ACC112 (cell line): ENCODE results near the gene CMTM8.

Source experiments
- H2AFZ ChIP-seq: fragments of 200-600 bp; sonication (generic); one replicate; pipeline ENCODE4 v1.6.0; 2017; ENCODE audit warnings: antibody characterized with exemption, low read length; ENCODE audit not compliant: unreplicated experiment
- H3K27ac ChIP-seq: fragments of 200-600 bp; sonication (generic); 2 replicates; pipeline ENCODE4 v1.5.1; 2014; ENCODE audit warnings: low read depth, mild to moderate bottlenecking, antibody characterized with exemption, low read length, moderate library complexity
- H3K27me3 ChIP-seq: fragments of 200-600 bp; sonication (generic); 2 replicates; pipeline ENCODE4 v1.6.1; 2014; ENCODE audit warnings: mild to moderate bottlenecking, antibody characterized with exemption, low read length, moderate library complexity, mixed read lengths; ENCODE audit not compliant: insufficient read depth
- H3K36me3 ChIP-seq: fragments of 200-600 bp; sonication (generic); 2 replicates; pipeline ENCODE4 v1.6.1; 2016; ENCODE audit warnings: mild to moderate bottlenecking, antibody characterized with exemption, low read length, moderate library complexity, mixed read lengths; ENCODE audit not compliant: insufficient read depth
- H3K4me1 ChIP-seq: fragments of 200-600 bp; sonication (generic); one replicate; pipeline ENCODE4 v1.6.1; 2016; ENCODE audit warnings: low read length, mixed read lengths; ENCODE audit not compliant: insufficient read depth, unreplicated experiment, control insufficient read depth
- H3K4me3 ChIP-seq: fragments of 200-600 bp; sonication (generic); 2 replicates; pipeline ENCODE4 v1.5.1; 2014; ENCODE audit warnings: mild to moderate bottlenecking, low read depth, low read length
- H3K79me2 ChIP-seq: fragments of 200-600 bp; sonication (generic); one replicate; pipeline ENCODE4 v1.6.0; 2016; ENCODE audit warnings: low read length; ENCODE audit not compliant: control insufficient read depth, unreplicated experiment, insufficient read depth

CMTM8 gene

DNA sequence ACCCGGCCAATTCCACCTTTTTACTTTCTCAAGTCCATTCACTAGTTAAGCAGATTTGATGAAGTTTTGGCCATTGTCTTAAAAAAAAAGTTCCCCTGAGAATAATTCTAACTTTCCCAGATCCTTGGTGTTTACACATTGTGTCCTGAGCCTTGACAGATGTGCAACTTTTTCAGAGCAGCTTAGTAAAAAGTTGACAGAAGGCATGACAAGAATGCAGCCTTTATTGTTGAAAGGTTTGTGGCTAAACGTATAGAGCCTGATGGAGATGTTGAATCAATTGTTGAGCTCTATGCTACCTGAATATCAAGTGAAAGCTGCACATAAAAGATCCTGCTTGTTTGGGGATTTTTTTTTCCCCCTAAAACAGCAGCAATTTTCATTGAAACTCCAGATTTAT lies 77.8 kb downstream of the CMTM8 start:
- Histone ChIP-seq H3K4me1 (peaks cover 12% of the 10 kb centered on the region), H3K4me3 (no peak overlapping the region), H3K27ac (no peak overlapping the region), H2AFZ (no peak overlapping the region), H3K36me3 (no peaks in the 10 kb centered on the region), H3K79me2 (no peaks in the 10 kb centered on the region), H3K27me3 (no peaks in the 10 kb centered on the region)

DNA sequence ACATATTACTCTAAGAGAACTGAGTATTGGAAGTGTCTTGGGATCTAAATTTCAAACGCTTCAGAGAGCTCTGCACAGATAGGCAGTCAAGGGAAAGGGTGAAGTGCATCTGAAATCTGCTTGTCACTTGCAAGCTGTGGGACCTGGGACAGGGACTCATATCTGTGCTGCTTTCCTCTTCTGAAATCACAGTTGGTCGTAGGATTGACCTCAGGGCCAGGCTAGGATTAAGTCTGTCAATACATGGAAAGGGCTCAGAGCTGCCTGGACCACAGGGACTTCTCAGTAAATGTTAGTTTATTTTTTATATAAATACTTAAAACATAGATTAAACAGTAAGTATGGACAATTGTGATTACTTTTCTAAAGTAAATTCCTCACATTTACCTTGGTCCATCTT lies 78.5 kb downstream of the CMTM8 start:
- no peaks in the 10 kb centered on the region for H3K36me3 ChIP-seq
- no peak overlapping the region for H3K27ac ChIP-seq
- no peak overlapping the region for H2AFZ ChIP-seq
- no peaks in the 10 kb centered on the region for H3K27me3 ChIP-seq
- peaks cover 12% of the 10 kb centered on the region for H3K4me1 ChIP-seq
- no peak overlapping the region for H3K4me3 ChIP-seq
- H3K79me2 ChIP-seq = no peaks in the 10 kb centered on the region

DNA sequence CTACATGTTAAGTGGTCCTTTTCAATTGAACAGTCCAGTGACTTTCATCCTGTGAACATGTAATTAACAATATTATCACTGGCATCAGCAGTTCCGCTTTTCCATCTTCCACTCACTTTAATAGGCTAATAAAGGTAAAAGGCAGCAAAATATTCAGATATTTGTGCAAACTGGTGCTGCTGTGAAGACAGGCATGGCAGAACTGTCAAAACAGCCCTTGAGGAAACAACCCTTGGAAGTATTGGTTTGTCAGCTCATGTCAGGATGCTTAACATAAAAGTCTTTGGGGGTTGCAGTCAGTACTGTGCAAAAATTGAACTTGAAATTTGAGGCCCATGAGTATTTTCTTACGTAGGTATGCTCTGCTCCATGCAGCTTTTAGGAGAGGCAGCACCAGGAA lies 81.1 kb downstream of the CMTM8 start:
- no peaks in the 10 kb centered on the region for H3K27me3 ChIP-seq
- H3K79me2 ChIP-seq = no peaks in the 10 kb centered on the region
- no peak overlapping the region for H2AFZ ChIP-seq
- H3K27ac ChIP-seq = no peak overlapping the region
- H3K4me3 ChIP-seq = no peak overlapping the region
- no peaks in the 10 kb centered on the region for H3K36me3 ChIP-seq
- no peaks in the 10 kb centered on the region for H3K4me1 ChIP-seq

DNA sequence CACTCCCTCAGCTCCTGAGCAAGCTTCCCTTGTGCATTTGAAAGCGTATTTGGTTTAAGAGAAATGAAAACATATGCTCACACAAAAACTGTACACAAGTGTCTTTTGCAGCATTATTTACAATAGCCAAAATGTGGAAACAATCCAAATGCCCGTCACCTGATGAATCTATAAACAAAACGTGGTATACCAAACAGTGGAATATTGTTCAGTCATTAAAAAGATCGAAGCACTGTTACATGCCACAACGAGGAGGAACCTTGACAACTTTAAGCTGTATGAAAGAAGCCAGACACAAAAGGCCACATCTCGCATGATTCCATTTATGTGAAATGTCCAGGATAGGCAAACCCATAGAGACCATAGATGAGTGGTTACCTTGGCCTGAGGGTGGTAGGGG lies 81.6 kb downstream of the CMTM8 start:
- no peaks in the 10 kb centered on the region for H3K79me2 ChIP-seq
- H3K27ac ChIP-seq = no peak overlapping the region
- H3K27me3 ChIP-seq = no peaks in the 10 kb centered on the region
- H3K4me3 ChIP-seq = no peak overlapping the region
- H3K36me3 ChIP-seq = no peaks in the 10 kb centered on the region
- no peak overlapping the region for H2AFZ ChIP-seq
- H3K4me1 ChIP-seq = no peaks in the 10 kb centered on the region

DNA sequence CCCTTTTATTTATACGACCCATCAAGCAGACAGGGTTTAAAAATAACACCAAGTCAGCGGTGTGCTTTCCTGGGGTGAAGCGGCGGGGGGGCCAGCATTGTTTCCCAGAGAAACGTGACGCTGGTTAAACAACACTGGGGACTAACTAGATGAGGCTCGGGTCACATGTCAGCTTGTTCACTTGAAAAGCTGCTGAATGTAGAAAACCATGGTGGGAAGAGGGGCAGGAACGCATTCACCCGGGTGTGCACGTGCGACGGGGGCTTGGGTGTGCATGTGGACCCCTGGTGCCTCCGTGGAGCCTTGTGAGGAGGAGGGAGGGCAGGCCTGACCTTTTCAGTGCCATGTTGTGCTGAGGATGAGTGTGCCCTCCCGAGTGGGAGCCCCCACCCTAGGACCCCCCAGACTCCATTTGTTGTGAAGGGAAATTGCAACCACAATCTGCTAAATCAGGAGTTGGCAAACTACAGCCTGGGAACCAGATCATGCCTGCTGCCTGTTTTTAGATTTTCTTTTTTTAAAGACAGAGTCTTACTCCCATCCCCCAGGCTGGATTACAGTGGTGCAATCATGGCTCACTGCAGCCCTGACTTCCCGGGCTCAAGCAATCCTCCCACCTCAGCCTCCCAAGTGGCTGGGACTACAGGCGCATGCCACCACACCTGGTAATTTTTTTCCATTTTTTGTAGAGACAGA lies 82.8 kb downstream of the CMTM8 start:
- no peaks in the 10 kb centered on the region for H3K79me2 ChIP-seq
- no peak overlapping the region for H2AFZ ChIP-seq
- H3K4me3 ChIP-seq = no peak overlapping the region
- H3K27me3 ChIP-seq = no peaks in the 10 kb centered on the region
- no peak overlapping the region for H3K27ac ChIP-seq
- no peaks in the 10 kb centered on the region for H3K4me1 ChIP-seq
- no peaks in the 10 kb centered on the region for H3K36me3 ChIP-seq

DNA sequence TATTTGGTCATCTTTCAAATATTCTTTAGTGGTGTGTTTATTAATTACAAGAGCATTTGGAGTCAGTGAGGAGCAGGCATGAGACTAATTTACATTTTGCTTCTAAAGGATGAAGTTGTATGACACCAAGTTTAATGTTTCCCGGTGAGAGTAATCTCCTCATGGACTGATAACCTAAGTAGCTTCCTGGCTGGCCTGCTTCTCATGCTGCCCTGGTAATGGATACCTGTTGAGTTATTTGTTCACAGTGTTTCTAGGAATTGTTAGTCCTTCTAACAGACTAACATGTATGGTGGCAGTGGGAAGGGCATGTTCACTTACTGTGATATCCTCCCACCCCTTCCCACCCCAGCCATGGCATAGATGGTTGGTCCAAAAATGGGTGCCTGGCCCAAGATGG lies 83.8 kb downstream of the CMTM8 start:
- H3K4me3 ChIP-seq = no peak overlapping the region
- H3K27me3 ChIP-seq = no peaks in the 10 kb centered on the region
- no peak overlapping the region for H2AFZ ChIP-seq
- no peaks in the 10 kb centered on the region for H3K4me1 ChIP-seq
- no peaks in the 10 kb centered on the region for H3K36me3 ChIP-seq
- no peaks in the 10 kb centered on the region for H3K79me2 ChIP-seq
- H3K27ac ChIP-seq = no peak overlapping the region

DNA sequence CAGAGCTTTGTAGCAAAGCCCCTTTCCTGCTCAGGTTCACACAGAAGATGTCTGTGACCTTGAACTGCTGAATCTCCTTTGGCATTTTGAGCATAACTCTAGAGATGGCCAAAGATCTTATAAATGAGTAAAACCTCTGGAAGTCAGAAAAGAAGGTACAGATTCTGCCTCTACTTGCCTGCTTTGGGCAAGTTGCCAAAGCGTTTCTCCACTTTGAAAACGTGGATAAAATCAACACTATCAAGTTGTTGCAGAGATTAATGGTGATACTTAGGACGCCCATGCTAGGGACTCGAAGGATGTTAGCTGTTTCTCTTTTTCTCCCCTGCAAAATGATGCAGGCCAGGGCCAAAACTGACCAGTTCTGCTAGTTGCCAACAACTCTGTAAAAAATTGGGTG lies 85.1 kb downstream of the CMTM8 start:
- no peak overlapping the region for H2AFZ ChIP-seq
- no peaks in the 10 kb centered on the region for H3K79me2 ChIP-seq
- H3K4me1 ChIP-seq = no peaks in the 10 kb centered on the region
- H3K4me3 ChIP-seq = no peak overlapping the region
- no peaks in the 10 kb centered on the region for H3K27me3 ChIP-seq
- H3K36me3 ChIP-seq = no peaks in the 10 kb centered on the region
- H3K27ac ChIP-seq = no peak overlapping the region

DNA sequence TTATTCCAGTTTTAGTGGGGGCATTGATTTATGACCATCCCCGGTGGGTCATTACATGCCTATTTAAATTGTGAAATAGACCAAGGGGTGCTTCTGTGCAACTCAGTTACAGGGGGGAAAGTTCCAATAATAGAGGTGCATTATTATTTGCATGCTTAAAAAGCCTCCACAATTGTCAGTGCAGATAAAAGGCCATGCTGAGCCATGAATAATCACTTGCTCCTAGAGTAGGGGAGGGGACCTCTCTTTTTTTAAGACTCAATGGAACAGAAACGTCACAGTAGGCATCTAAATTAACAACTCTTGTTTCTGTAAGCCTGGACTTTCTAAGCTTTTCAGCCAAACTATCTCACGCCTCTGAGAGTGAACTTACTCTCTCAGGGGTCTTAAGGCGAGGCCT lies 86.7 kb downstream of the CMTM8 start:
- Histone ChIP-seq H3K27me3 (no peaks in the 10 kb centered on the region), H3K4me3 (no peak overlapping the region), H3K79me2 (no peaks in the 10 kb centered on the region), H3K27ac (no peak overlapping the region), H3K36me3 (no peaks in the 10 kb centered on the region), H3K4me1 (no peaks in the 10 kb centered on the region), H2AFZ (no peak overlapping the region)

DNA sequence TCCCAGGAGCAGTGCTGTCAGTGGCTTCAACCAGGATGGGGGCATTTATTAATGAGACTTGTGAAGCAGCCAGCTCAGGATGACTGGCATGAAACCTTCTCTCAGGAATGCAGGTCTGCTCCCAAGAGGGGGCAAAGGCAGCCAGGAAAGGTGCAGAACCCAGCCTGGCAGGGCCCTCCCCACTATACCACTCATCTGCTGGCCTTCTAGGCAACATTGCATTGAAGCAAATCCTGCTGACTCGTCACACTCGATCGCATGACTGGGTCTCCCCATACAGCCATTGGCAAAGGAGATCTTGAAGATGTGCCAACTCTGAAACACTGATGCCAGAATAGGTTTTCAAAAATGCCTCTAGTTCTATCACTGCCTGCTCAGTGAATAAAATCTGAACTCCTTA lies 87.4 kb downstream of the CMTM8 start:
- Histone ChIP-seq H2AFZ (no peak overlapping the region), H3K4me3 (no peak overlapping the region), H3K4me1 (no peaks in the 10 kb centered on the region), H3K27me3 (no peaks in the 10 kb centered on the region), H3K36me3 (no peaks in the 10 kb centered on the region), H3K79me2 (no peaks in the 10 kb centered on the region), H3K27ac (no peak overlapping the region)

DNA sequence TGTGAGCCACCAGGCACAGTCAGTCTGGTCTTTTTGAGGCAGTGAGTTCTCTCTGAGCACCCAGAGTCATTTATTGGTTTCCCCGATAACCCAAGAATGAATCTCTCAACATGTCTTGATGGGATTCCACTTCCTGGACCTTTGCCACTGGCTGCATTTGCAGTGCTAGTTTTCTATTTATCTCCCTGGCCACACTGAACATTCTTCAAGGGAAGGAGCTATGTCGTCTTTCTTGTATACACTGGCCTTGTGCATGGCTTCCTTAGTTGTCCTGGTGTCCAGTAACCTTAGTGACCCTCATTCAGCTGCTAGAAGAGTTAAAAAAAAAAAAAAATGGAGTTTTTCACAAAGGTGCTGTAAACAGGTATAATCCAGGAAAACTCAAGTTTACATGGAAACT lies 88.3 kb downstream of the CMTM8 start:
- Histone ChIP-seq H3K27ac (no peak overlapping the region), H3K27me3 (no peaks in the 10 kb centered on the region), H3K4me3 (no peak overlapping the region), H2AFZ (no peak overlapping the region), H3K79me2 (no peaks in the 10 kb centered on the region), H3K36me3 (no peaks in the 10 kb centered on the region), H3K4me1 (no peaks in the 10 kb centered on the region)

DNA sequence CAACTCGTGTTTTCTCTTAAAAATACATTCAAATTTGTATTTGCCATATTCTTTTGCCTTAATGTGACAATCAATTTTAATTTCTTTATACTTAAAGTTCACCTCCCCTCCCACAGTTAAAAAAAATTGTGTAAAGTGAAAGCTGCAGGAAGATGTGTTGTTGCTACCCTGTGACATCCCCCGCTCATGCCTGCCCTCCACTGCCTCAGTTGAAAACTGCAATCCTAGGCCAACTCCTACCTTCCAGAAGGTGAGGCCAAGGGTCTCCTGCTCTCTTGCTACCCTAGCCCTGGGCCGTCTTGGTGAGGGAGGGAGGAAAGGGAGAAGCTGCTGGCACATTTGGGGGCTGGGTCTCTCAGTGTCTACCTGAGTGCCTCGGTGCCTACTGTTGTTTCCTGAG lies 96.2 kb downstream of the CMTM8 start:
- H3K27ac ChIP-seq = no peak overlapping the region
- no peaks in the 10 kb centered on the region for H3K79me2 ChIP-seq
- no peak overlapping the region for H2AFZ ChIP-seq
- no peak overlapping the region for H3K4me3 ChIP-seq
- H3K36me3 ChIP-seq = no peaks in the 10 kb centered on the region
- no peaks in the 10 kb centered on the region for H3K27me3 ChIP-seq
- H3K4me1 ChIP-seq = no peaks in the 10 kb centered on the region
